Spleen (tissue), 11 donors: Measurements from ENCODE around the gene ZMPSTE24. TPM values are rescaled to one million over a fixed set of nuclear protein-coding genes. Genes with fewer than 3 reads are reported as not detected.

Experiments used
- DNase-seq: peaks from one replicate; pipeline ENCODE4 v3.0.0-alpha.2; 2020
- H3K27ac ChIP-seq, 8 donors: fragments of 200-600 bp; sonication (generic) in 7 of 8; 1 replicate in 4 of 8; 2 replicates in 4 of 8; pipeline versions ENCODE4 v1.5.0 to v1.8.0; 2016 to 2021; ENCODE audit warnings: inconsistent platforms in 4 of 8, mild to moderate bottlenecking in 4 of 8, moderate library complexity in 1 of 8
- H3K27me3 ChIP-seq, 7 donors: fragments of 200-600 bp; sonication (generic) in 6 of 7; replicated peaks in 1 of 7; 1 replicate in 4 of 7; 2 replicates in 3 of 7; pipeline versions ENCODE4 v1.5.0 to v1.8.0; 2016 to 2021; ENCODE audit warnings: inconsistent platforms in 3 of 7, mild to moderate bottlenecking in 1 of 7
- H3K36me3 ChIP-seq, 6 donors: fragments of 200-600 bp; sonication (generic) in 5 of 6; 1 replicate in 4 of 6; 2 replicates in 2 of 6; pipeline versions ENCODE4 v1.5.0 to v1.8.0; 2016 to 2021; ENCODE audit warnings: inconsistent platforms in 2 of 6
- H3K4me1 ChIP-seq, 6 donors: fragments of 200-600 bp; sonication (generic) in 5 of 6; 1 replicate in 3 of 6; 2 replicates in 3 of 6; pipeline versions ENCODE4 v1.5.0 to v1.8.0; 2016 to 2021; ENCODE audit warnings: inconsistent platforms in 3 of 6
- H3K4me3 ChIP-seq, 8 donors: fragments of 200-600 bp; sonication (generic) in 7 of 8; 1 replicate in 4 of 8; 2 replicates in 4 of 8; pipeline versions ENCODE4 v1.5.0 to v1.8.0; 2016 to 2021; ENCODE audit warnings: inconsistent platforms in 4 of 8, mild to moderate bottlenecking in 4 of 8, moderate library complexity in 2 of 8
- H3K9me3 ChIP-seq, 8 donors: fragments of 200-600 bp; sonication (generic) in 7 of 8; 1 replicate in 4 of 8; 2 replicates in 4 of 8; pipeline versions ENCODE4 v1.5.0 to v1.8.0; 2016 to 2021; ENCODE audit warnings: inconsistent platforms in 4 of 8
- CTCF ChIP-seq, 11 experiments: fragments of 200-600 bp in 7 of 11; fragments of 450-650 bp in 4 of 11; sonication (generic) in 4 of 11; IDR thresholded peaks in 8 of 11; conservative IDR thresholded peaks in 3 of 11; 1 replicate in 7 of 11; 2 replicates in 4 of 11; pipeline versions ENCODE4 v1.4.0 to v1.8.0; 2016 to 2021; ENCODE audit warnings: antibody characterized with exemption in 11 of 11, inconsistent platforms in 4 of 11, mild to moderate bottlenecking in 1 of 11
- POLR2A ChIP-seq, 3 donors: fragments of 450-650 bp; IDR thresholded peaks; one replicate each; pipeline ENCODE4 v1.5.1; 2017; ENCODE audit warnings: antibody characterized with exemption in 3 of 3, mild to moderate bottlenecking in 1 of 3
- POLR2AphosphoS5 ChIP-seq, 3 donors: sonication (generic); formaldehyde crosslinking; IDR thresholded peaks; one replicate each; pipeline ENCODE4 v1.5.1; 2017; ENCODE audit warnings: antibody characterized with exemption in 3 of 3
- WGBS, 5 donors: extraction: QIAGEN DNeasy Blood & Tissue Kit in 3 of 5; methylation state at CpG; one replicate each; pipeline versions ENCODE4 v1.1.5 to v1.1.7; 2013 to 2018; 5-methylcytosine and 5-hydroxymethylcytosine counted together
- intact Hi-C: fragments of 100-400 bp; cut with DNase I; formaldehyde crosslinking; loops from one replicate; pipeline ENCODE4 v1.15.0; 2023; ENCODE audit warnings: low total_unique reads
- polyA plus RNA-seq, 3 donors: library from polyadenylated mRNA; stranded (reverse); fragments of 200-250 nt; gene quantifications; one replicate each; pipeline ENCODE4 v1.2.1, GENCODE V29; 2013
- total RNA-seq, 7 donors: library from RNA; depleted of rRNA in 3 of 7; stranded (reverse); fragments of >200 nt in 3 of 7; fragmentation: NEBNext Ultra II Directional in 4 of 7; extraction: Animal tissue kit (Norgen Biotek cat#: 25700) in 4 of 7; gene quantifications; one replicate each; pipeline versions ENCODE4 v1.1.0 to v1.2.1, GENCODE V29; 2016 to 2021
- donor health status: healthy with polysubstance abuse.
- donor health status: DM: no; HTN: no; CAD: no; lungs with moderate emphysema.
- donor health status: DM: no; HTN: no; CAD: no.
- donor health status: Bipolar disorder and iron deficiency.
- donor health status: healthy.
- donor health status: DM: no; HTN: no; CAD: no.
- donor health status: DM: yes; HTN: yes; CAD: no.

The ZMPSTE24 gene
- total and polyA plus RNA-seq, 10 donors: 7.9 to 33.3 (median 23.9) TPM

GRCh38 chr1:40244138-40244744 is 13.8 kb upstream of the ZMPSTE24 start:
- WGBS, 5 donors: 62 to 84% (median 75%) methylated on average over 4 of the region's 4 CpGs
- Histone ChIP-seq H3K36me3 (peaks cover 0 to 11% (median under 1%) of the 10 kb centered on the region in 6 donors), H3K27me3 (no peaks in the 10 kb centered on the region), H3K9me3 (no peaks in the 10 kb centered on the region), H3K4me1 (peaks cover 0 to 14% (median 2%) of the 10 kb centered on the region in 6 donors), H3K27ac (no peak overlapping the region), H3K4me3 (no peak overlapping the region)
- no peak for DNase-seq
- TF ChIP-seq POLR2AphosphoS5 (IDR thresholded peaks at IDR 0.05) (no peak), CTCF (IDR thresholded peaks at IDR 0.05 in 8 of 11, conservative IDR thresholded peaks at IDR 0.05 in 3 of 11) (no peak), POLR2A (IDR thresholded peaks at IDR 0.05) (no peak)
- intact Hi-C loops: no loop called here

DNA sequence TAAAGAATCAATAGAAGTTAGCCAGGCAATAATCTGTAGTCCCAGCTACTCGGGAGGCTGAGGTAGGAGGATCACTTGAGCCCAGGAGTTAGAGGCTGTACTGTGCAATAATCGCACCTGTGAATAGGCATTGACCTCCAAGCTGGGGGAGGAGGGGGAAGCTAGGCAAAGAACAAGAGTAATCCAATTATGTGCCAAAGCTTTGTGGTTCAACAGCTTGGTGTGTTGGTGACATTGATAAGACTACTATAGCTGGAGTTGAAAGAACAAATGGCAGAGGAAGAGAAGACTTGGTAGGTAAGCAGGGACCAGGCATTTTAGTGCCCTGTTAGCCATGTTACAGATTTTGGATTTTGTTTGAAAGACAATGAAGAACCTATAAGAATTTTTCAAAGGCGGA is 12.3 kb upstream of the ZMPSTE24 start:
- intact Hi-C loops: no loop called here
- no peaks in the 10 kb centered on the region for H3K27me3 ChIP-seq
- H3K9me3 ChIP-seq: no peaks in the 10 kb centered on the region
- no peak overlapping the region for H3K4me3 ChIP-seq
- no peak for DNase-seq
- TF ChIP-seq POLR2AphosphoS5 (IDR thresholded peaks at IDR 0.05) (no peak), CTCF (IDR thresholded peaks at IDR 0.05 in 8 of 11, conservative IDR thresholded peaks at IDR 0.05 in 3 of 11) (no peak), POLR2A (IDR thresholded peaks at IDR 0.05) (no peak)
- 86 to 99% (median 95%) methylated on average over 3 of the region's 3 CpGs for WGBS, 5 donors
- H3K4me1 ChIP-seq: peaks cover 0 to 14% (median 2%) of the 10 kb centered on the region in 6 donors
- H3K27ac ChIP-seq: no peak overlapping the region
- no peaks in the 10 kb centered on the region for H3K36me3 ChIP-seq

DNA sequence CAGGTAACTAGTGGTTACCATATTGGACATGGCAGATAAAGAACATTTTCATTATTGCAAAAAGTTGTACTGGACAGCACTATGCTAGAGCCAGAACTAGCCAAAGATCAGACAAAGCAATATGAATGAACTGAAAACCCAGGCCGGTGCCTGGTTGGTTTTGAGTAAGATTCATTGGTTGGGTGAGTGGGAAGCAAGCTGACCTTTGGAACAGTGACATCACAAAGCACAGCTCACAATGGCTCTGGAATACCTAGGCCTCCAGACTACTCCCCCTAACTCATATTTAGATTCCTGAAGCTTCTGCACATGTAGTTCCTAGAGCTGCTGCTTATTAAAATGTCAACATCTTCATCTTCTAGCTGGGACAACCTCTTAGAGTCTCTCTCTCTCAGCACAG is 10.4 kb upstream of the ZMPSTE24 start, which contains the start of gene TMCO2:
Gene TMCO2, plus strand, starts transcription at position 283 of the 400 bp plus-strand sequence. Its CDS starts 57 bp downstream, at position 340.
- WGBS, 5 donors: 75 to 94% (median 81%) methylated on average over 1 of the region's 1 CpG
- H3K27ac ChIP-seq: no peak within 1 kb of the TSS
- no peaks in the 10 kb centered on the region for H3K36me3 ChIP-seq
- DNase-seq: no peak
- no peaks in the 10 kb centered on the region for H3K9me3 ChIP-seq
- H3K4me3 ChIP-seq: no peak within 1 kb of the TSS
- no peaks in the 10 kb centered on the region for H3K27me3 ChIP-seq
- no peak for TF ChIP-seq POLR2A (IDR thresholded peaks at IDR 0.05)
- no peak for TF ChIP-seq CTCF (IDR thresholded peaks at IDR 0.05 in 8 of 11, conservative IDR thresholded peaks at IDR 0.05 in 3 of 11)
- TF ChIP-seq POLR2AphosphoS5 (IDR thresholded peaks at IDR 0.05): no peak
- intact Hi-C loops: no loop called here
- no peaks in the 10 kb centered on the region for H3K4me1 ChIP-seq

DNA sequence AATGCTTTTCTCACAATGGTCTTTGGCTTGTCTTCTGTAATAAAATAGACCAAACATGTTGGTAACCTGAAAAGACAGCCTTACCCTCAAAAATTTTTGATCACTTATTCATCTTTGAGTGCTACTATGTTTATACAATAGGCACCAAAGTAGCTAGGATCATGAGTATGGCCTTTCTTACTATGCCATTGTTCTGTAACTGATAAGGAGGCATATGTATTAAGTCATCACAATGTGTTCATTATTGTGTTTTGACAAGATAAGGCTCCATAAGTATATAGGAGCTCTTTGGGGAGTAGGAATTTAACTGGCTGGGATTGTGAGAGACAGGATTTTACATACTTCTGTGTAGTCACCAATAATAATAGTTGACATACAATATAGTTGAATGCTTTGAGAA is 9.6 kb upstream of the ZMPSTE24 start:
- Histone ChIP-seq H3K36me3 (no peaks in the 10 kb centered on the region), H3K27me3 (no peaks in the 10 kb centered on the region), H3K27ac (no peak overlapping the region), H3K4me1 (no peaks in the 10 kb centered on the region), H3K4me3 (no peak overlapping the region), H3K9me3 (no peaks in the 10 kb centered on the region)
- intact Hi-C loops: no loop called here
- TF ChIP-seq CTCF (IDR thresholded peaks at IDR 0.05 in 8 of 11, conservative IDR thresholded peaks at IDR 0.05 in 3 of 11) (no peak), POLR2A (IDR thresholded peaks at IDR 0.05) (no peak), POLR2AphosphoS5 (IDR thresholded peaks at IDR 0.05) (no peak)
- no peak for DNase-seq
